HG02981 (cell line): ENCODE measurements around the gene CHGA.

ENCODE experiments used
- ATAC-seq: cut with Tn5 transposase; IDR thresholded peaks from one replicate; pipeline ENCODE4 v1.9.1; 2021; ENCODE audit warnings: mild to moderate bottlenecking, moderate library complexity; ENCODE audit not compliant: unreplicated experiment

CHGA gene

GRCh38 chr14:92959761-92960680 is 37.1 kb downstream of the CHGA start:
- no peak for ATAC-seq

DNA sequence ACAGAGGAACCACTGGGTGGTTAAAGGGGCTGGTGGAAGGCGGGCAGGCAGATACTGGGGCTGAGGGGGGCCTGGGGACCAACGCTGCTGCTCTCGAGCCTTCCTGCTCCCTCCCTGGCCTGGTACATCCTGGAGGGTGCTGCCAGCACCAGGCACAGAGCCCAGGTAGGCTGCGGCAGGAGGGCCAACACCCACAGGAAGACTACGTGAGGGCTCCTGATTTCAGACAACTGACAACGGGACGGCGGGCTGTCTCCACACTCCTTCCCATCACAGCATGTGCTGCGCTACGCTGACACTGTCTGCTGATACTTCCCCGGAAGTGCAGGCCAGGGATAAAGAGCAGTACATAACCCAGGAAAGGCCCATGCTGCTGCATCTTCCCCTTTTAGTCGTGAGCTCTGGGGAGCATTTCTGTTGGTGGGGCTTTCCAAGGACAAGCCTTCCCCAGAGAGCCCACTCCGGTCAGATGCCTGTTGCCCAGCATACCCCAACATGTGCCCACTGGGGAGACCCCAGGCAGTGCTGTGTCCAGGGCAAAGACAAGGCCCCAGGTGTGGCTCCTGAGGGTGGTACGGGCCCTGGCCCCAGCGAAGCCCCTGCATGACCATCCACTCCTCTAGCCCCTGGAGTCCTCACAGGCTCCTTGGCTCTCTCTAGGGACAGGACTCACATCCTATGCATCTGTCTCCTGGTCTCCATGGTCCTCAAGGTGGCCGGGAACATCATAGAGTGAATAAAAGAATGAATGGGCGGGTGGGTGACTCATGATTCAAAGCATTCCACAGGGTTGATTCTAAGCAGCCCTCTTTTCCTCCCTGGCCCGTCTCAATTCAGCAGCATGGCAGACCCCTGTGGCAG is 38.0 kb downstream of the CHGA start:
- ATAC-seq: no peak

- ATAC-seq: no peak
These were observed 38.6 kb downstream of the CHGA start for GRCh38 chr14:92961567-92961855.

GRCh38 chr14:92962031-92962830 is 39.3 kb downstream of the CHGA start:
- no peak for ATAC-seq

- ATAC-seq: no peak
These were observed 39.8 kb downstream of the CHGA start for GRCh38 chr14:92962831-92963095.

GRCh38 chr14:92963301-92964123 is 40.6 kb downstream of the CHGA start:
- ATAC-seq: no peak

DNA sequence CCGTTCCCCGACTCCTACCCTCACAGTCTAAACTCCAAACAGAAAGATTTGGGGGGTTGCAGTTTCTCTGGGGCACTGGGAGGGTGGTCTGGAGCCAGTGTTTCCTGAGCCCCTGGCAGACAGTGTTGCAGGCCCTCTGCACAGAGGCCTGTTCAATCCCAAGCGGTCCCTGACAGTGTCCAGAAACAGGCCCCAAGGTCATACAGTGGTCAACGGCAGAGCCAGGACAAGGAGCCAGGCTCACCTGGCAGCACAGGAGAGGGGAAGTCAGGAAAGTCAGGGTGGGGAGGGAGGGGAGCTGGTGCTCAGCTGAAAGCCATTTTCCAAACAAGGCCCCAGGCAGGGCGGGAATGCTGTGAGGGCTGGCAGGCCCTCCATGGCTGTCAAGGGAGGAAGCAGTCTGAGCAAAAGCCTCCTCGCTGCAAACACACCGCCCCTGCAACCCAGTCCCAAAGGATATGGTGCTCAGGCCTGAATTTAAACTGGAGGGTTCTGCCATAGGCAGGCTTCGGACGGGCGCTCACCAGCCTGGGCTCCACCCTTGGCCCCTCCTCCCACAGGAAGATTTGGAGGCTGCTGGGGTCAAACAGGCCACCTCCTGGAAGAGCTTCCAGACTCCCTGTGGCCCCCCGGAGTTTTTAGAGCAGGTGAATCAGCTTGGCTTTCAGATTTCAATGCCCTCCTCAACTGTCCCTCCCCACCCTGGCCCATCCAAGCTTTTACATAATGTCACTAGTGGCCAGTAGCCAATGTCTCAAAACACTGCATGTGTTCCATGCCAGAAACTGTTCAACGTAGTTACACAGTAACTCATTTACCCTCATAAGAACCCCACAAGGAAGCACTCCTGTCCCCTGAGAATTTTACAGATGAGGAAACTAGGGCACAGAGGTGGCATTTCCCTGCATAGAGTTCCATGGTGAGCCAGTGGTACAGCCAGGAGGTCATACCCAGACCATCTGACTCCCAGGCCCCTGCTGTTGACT is 41.5 kb downstream of the CHGA start:
- no peak for ATAC-seq

GRCh38 chr14:92965281-92965680 is 42.3 kb downstream of the CHGA start:
- no peak for ATAC-seq

- ATAC-seq: no peak
These were observed 44.5 kb downstream of the CHGA start for GRCh38 chr14:92967346-92967926.

DNA sequence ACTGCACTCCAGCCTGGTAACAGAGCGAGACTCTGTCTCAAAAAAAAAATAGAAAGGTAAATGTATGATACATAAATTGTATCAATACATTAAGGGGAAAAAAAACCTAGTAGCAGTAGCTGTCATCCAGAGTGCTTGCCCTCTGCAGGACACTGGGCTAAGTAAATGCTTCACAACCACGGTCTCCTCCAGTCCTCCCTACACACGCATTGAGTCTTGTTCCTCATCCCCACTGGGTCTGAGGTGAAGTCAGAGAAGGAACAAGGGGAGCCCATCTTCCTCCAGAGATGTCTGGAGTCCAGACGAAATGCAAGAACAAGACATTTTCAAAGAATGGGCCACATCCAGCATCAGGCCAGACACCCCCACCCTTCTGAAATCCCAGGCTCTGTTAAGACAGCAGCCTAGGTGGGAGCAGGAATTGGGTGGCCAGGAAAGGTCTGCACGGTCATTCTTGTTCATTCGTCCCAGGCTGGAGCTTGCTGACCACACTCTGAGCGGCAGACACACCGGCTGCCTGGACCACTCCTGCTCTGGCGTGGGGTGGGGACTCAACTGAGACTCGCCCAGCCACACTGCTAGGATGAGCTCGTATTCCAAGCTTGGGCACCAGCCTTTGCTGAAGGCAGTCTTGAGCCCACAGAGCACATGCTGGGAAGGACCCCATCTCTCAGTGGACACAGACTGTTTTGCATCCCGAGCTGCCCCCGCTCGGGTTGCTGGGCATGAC is 45.5 kb downstream of the CHGA start:
- ATAC-seq: no peak

GRCh38 chr14:92969430-92969829 is 46.5 kb downstream of the CHGA start:
- no peak for ATAC-seq

GRCh38 chr14:92969871-92970270 is 46.9 kb downstream of the CHGA start:
- ATAC-seq: no peak

GRCh38 chr14:92970271-92970670 is 47.3 kb downstream of the CHGA start:
- ATAC-seq: no peak

- ATAC-seq: no peak
These were observed 48.7 kb downstream of the CHGA start for GRCh38 chr14:92971601-92972180.

GRCh38 chr14:92973261-92973797 is 50.4 kb downstream of the CHGA start:
- ATAC-seq: no peak

- no peak for ATAC-seq
These were observed 50.9 kb downstream of the CHGA start for GRCh38 chr14:92973798-92974372.

DNA sequence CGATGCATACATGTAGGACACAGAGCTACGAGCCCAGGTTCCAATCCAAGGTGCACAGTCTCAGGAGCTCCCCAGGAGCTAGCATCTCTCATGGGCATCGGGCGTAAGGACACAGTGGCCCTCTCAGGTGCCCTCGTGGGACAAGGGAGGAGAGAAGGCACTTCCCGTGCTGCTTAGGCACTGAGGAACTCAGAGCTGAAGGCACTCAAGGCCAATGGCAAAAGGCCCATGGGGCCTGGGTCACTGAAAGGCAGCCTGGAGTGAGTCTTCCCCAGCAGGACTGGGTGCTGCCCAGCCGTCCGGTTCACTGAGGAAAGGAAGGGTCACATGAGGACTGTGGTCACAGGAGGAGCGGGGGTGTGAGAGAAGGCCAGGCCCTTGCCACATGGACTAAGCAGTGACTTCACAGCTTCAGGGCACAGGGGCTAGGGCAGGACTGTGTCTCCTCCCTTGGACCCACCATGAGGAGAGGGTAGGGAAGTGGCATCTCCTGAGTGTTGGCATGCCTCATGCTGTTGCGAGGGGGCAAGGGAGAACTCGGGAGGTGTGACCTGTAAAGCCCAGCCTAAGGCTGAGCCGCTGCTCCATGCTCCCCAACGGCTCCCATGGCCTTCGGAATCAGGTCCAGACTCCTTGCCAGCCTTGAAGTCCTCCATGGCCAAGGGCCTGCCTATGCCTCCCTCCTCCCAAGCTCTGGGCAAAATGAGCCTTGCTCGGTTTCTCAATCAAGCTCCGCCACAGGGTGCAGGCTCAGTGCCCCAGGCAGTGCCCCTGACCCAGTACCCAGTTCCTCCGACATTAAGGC is 51.8 kb downstream of the CHGA start:
- ATAC-seq: no peak
